SK-N-SH treated with all-trans-retinoic acid at 6 μM for 48 hours (cell line): ENCODE results near the gene PLCD3.

ENCODE experiments used
- ARNTL ChIP-seq: fragments of 450-650 bp; formaldehyde crosslinking; IDR thresholded peaks from 2 replicates; pipeline ENCODE4 v1.5.0; 2020; ENCODE audit warnings: low read depth, mild to moderate bottlenecking, moderate library complexity, borderline replicate concordance
- ESRRG ChIP-seq: fragments of 250-450 bp; sonication (Bioruptor Pico); IDR thresholded peaks from 2 replicates; pipeline ENCODE4 v1.6.1; 2021; ENCODE audit warnings: mild to moderate bottlenecking
- GLIS3 ChIP-seq: fragments of 250-450 bp; sonication (Bioruptor Pico); IDR thresholded peaks from 2 replicates; pipeline ENCODE4 v1.5.0; 2020; ENCODE audit warnings: mild to moderate bottlenecking, moderate library complexity
- ZFP30 ChIP-seq: fragments of 450-650 bp; formaldehyde crosslinking; IDR thresholded peaks from 2 replicates; pipeline ENCODE4 v1.5.0; 2022; ENCODE audit warnings: mild to moderate bottlenecking, moderate library complexity
- ZNF8 ChIP-seq: fragments of 450-650 bp; formaldehyde crosslinking; IDR thresholded peaks from 2 replicates; pipeline ENCODE4 v1.5.0; 2020; ENCODE audit warnings: mild to moderate bottlenecking, moderate library complexity
- TF ChIP-seq, protein P1 (sequence below): fragments of 250-450 bp; sonication (Bioruptor Pico); IDR thresholded peaks from 2 replicates; pipeline ENCODE4 v1.5.0; 2020; ENCODE audit warnings: mild to moderate bottlenecking, moderate library complexity
- TF ChIP-seq, protein P2 (sequence below): fragments of 250-450 bp; sonication (Bioruptor Pico); IDR thresholded peaks from 2 replicates; pipeline ENCODE4 v1.8.0; 2020; ENCODE audit warnings: mild to moderate bottlenecking, moderate library complexity, borderline replicate concordance

DNA sequence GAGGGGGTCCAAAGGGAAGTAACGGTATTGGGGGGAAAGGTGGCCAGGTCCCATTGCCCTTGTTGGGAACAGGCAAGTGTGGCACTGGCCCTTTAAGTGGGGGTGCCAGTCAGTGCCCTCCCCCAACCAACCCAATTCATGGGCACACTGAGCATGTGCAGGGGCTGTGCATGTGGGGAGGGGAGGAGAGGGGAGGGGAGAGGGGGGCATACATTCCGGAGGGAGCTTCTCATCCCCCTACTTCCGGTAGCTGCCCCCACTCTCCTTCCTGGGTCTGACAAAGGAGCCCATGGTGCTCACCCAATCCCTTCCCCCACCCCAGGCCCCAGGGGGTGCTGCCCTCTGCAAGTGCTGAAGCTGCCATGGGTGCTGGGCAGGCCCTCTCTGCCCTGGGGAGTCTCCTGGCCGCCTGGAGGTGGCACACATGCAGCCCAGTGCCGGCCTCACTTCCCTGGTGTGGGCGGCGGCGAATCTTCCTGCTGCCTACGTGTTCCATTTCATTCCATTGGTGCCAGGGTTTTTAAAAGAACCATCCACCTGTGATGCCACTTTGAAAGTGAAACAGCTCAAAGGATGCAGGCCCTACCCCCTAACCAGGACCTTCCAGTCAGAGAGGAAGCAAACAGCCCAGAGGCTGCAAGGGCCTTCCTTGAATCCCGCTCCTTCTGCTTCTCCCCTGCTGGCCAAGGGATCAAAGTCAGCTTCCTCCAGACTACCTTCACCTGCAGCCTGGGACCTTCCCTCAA lies 40.4 kb upstream of the PLCD3 start:
- TF ChIP-seq, protein P1, sequence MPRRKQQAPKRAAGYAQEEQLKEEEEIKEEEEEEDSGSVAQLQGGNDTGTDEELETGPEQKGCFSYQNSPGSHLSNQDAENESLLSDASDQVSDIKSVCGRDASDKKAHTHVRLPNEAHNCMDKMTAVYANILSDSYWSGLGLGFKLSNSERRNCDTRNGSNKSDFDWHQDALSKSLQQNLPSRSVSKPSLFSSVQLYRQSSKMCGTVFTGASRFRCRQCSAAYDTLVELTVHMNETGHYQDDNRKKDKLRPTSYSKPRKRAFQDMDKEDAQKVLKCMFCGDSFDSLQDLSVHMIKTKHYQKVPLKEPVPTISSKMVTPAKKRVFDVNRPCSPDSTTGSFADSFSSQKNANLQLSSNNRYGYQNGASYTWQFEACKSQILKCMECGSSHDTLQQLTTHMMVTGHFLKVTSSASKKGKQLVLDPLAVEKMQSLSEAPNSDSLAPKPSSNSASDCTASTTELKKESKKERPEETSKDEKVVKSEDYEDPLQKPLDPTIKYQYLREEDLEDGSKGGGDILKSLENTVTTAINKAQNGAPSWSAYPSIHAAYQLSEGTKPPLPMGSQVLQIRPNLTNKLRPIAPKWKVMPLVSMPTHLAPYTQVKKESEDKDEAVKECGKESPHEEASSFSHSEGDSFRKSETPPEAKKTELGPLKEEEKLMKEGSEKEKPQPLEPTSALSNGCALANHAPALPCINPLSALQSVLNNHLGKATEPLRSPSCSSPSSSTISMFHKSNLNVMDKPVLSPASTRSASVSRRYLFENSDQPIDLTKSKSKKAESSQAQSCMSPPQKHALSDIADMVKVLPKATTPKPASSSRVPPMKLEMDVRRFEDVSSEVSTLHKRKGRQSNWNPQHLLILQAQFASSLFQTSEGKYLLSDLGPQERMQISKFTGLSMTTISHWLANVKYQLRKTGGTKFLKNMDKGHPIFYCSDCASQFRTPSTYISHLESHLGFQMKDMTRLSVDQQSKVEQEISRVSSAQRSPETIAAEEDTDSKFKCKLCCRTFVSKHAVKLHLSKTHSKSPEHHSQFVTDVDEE (CRISPR knock-in tag), result no peak
- no peak for TF ChIP-seq ESRRG (CRISPR knock-in tag)
- TF ChIP-seq ZFP30 (CRISPR knock-in tag), result no peak
- no peak for TF ChIP-seq ZNF8 (CRISPR knock-in tag)
- no peak for TF ChIP-seq ARNTL (CRISPR knock-in tag)
- TF ChIP-seq, protein P2, sequence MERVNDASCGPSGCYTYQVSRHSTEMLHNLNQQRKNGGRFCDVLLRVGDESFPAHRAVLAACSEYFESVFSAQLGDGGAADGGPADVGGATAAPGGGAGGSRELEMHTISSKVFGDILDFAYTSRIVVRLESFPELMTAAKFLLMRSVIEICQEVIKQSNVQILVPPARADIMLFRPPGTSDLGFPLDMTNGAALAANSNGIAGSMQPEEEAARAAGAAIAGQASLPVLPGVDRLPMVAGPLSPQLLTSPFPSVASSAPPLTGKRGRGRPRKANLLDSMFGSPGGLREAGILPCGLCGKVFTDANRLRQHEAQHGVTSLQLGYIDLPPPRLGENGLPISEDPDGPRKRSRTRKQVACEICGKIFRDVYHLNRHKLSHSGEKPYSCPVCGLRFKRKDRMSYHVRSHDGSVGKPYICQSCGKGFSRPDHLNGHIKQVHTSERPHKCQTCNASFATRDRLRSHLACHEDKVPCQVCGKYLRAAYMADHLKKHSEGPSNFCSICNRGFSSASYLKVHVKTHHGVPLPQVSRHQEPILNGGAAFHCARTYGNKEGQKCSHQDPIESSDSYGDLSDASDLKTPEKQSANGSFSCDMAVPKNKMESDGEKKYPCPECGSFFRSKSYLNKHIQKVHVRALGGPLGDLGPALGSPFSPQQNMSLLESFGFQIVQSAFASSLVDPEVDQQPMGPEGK (CRISPR knock-in tag), result peak; percentile 19; the same call in 1 of the 2 replicates
- TF ChIP-seq GLIS3, result no peak
